A673 (cell line): ENCODE data around the gene NRG3. TPM values are rescaled to one million over a fixed set of nuclear protein-coding genes. Genes with fewer than 3 reads are reported as not detected.

Experiments used
- BruUV-seq: library from RNA; stranded (reverse); fragments of 400-500 nt; replicated peaks from 2 replicates; lab custom pipeline; 2021; lab: Mats Ljungman, UMichigan
- CTCF ChIA-PET: fragments of 300-600 bp; sonication (Branson Sonifier 250); formaldehyde crosslinking; loops from one replicate; lab custom pipeline; 2022; ENCODE audit warnings: antibody characterized with exemption; lab: Charles Lee
- POLR2A ChIA-PET: fragments of 300-600 bp; sonication (Branson Sonifier 250); formaldehyde crosslinking; loops from one replicate; lab custom pipeline; 2022; ENCODE audit warnings: antibody characterized with exemption; ENCODE audit not compliant: low non-redundant PET; lab: Charles Lee
- DNase-seq: peaks from one replicate; pipeline ENCODE4 v3.0.0-alpha.2; 2015; ENCODE audit warnings: low spot score
- H3K27ac ChIP-seq: fragments of 200-600 bp; sonication (generic); 2 replicates; pipeline ENCODE4 v1.5.1; 2016; ENCODE audit warnings: mixed run types, low read depth, mild to moderate bottlenecking, mixed read lengths, antibody characterized with exemption, low read length; ENCODE audit not compliant: poor library complexity, severe bottlenecking
- H3K27me3 ChIP-seq: fragments of 200-600 bp; sonication (generic); replicated peaks from 2 replicates; pipeline ENCODE4 v1.6.1; 2017; ENCODE audit warnings: mixed run types, low read depth, mild to moderate bottlenecking, mixed read lengths, antibody characterized with exemption, low read length; ENCODE audit not compliant: insufficient read depth, poor library complexity
- H3K36me3 ChIP-seq: fragments of 200-600 bp; sonication (generic); 2 replicates; pipeline ENCODE4 v1.6.1; 2016; ENCODE audit warnings: mixed run types, mild to moderate bottlenecking, mixed read lengths, antibody characterized with exemption, low read length; ENCODE audit not compliant: insufficient read depth, poor library complexity, severe bottlenecking
- H3K4me1 ChIP-seq: fragments of 200-600 bp; sonication (generic); 2 replicates; pipeline ENCODE4 v1.6.1; 2017; ENCODE audit warnings: mixed run types, mild to moderate bottlenecking, mixed read lengths, antibody characterized with exemption, low read length; ENCODE audit not compliant: insufficient read depth, poor library complexity, severe bottlenecking
- H3K4me3 ChIP-seq: fragments of 200-600 bp; sonication (generic); 2 replicates; pipeline ENCODE4 v1.5.1; 2016; ENCODE audit warnings: low read depth, mixed run types, mild to moderate bottlenecking, mixed read lengths, low read length; ENCODE audit not compliant: poor library complexity, severe bottlenecking
- H3K9me3 ChIP-seq: fragments of 200-600 bp; sonication (generic); 2 replicates; pipeline ENCODE4 v1.6.1; 2016; ENCODE audit warnings: mixed run types, low read depth, mild to moderate bottlenecking, mixed read lengths, antibody characterized with exemption, low read length; ENCODE audit not compliant: poor library complexity, severe bottlenecking
- CTCF ChIP-seq: fragments of 300-800, 200-600 bp; sonication (generic); conservative IDR thresholded peaks from 2 replicates; pipeline ENCODE4 v1.5.1; 2017; ENCODE audit warnings: low read depth, mild to moderate bottlenecking, antibody characterized with exemption, low read length, moderate library complexity, mixed read lengths
- EZH2 ChIP-seq: fragments of 200-600 bp; sonication (generic); IDR thresholded peaks from 2 replicates; pipeline ENCODE4 v1.6.1; 2017; ENCODE audit warnings: borderline replicate concordance, low read depth, mild to moderate bottlenecking, mixed read lengths, antibody characterized with exemption, low read length; ENCODE audit not compliant: poor library complexity, severe bottlenecking
- intact Hi-C: fragments of 100-400 bp; cut with micrococcal nuclease; formaldehyde crosslinking; loops from one replicate; pipeline ENCODE4 v1.10.0; 2022; ENCODE audit not compliant: unreplicated experiment
- total RNA-seq: library from RNA; stranded (reverse); gene quantifications from 2 replicates; pipeline ENCODE4 v1.2.3, GENCODE V29; 2021

The NRG3 gene
- total RNA-seq, 1 experiment from 2014 or later, result not detected

GRCh38 chr10:81915504-81915897 is 40.5 kb downstream of the NRG3 start:
- ChIA-PET CTCF (no interaction called here), POLR2A (no interaction called here)
- TF ChIP-seq CTCF, result no peak
- no peak for TF ChIP-seq EZH2
- BruUV-seq, result no TSS peak
- Histone ChIP-seq H3K9me3 (no peaks in the 10 kb centered on the region), H3K27me3 (no peaks in the 10 kb centered on the region), H3K4me1 (no peaks in the 10 kb centered on the region), H3K4me3 (no peak overlapping the region), H3K36me3 (no peaks in the 10 kb centered on the region), H3K27ac (no peak overlapping the region)
- DNase-seq, result no peak
- intact Hi-C loops, result no loop called here

- H3K9me3 ChIP-seq, result no peaks in the 10 kb centered on the region
- H3K4me3 ChIP-seq, result no peak overlapping the region
- ChIA-PET CTCF (no interaction called here), POLR2A (no interaction called here)
- BruUV-seq, result no TSS peak
- H3K4me1 ChIP-seq, result no peaks in the 10 kb centered on the region
- TF ChIP-seq EZH2, result no peak
- TF ChIP-seq CTCF, result no peak
- intact Hi-C loops, result no loop called here
- no peaks in the 10 kb centered on the region for H3K36me3 ChIP-seq
- H3K27me3 ChIP-seq, result no peaks in the 10 kb centered on the region
- DNase-seq, result no peak
- no peak overlapping the region for H3K27ac ChIP-seq
These were observed 42.7 kb downstream of the NRG3 start for GRCh38 chr10:81917666-81918065.

- POLR2A ChIA-PET, result no interaction called here
- intact Hi-C loops, result no loop called here
- no TSS peak for BruUV-seq
These were observed 43.8 kb downstream of the NRG3 start for GRCh38 chr10:81918766-81919165.

More at GRCh38 chr10:81918766-81919165, 43.8 kb downstream of the NRG3 start:
- DNase-seq, result no peak
- Histone ChIP-seq H3K27me3 (no peaks in the 10 kb centered on the region), H3K27ac (no peak overlapping the region), H3K4me1 (no peaks in the 10 kb centered on the region), H3K36me3 (no peaks in the 10 kb centered on the region), H3K4me3 (no peak overlapping the region), H3K9me3 (no peaks in the 10 kb centered on the region)
- TF ChIP-seq EZH2, result no peak
- TF ChIP-seq CTCF, result no peak
- CTCF ChIA-PET, result no interaction called here
